Activated T-helper 2 cell treated with anti-CD3 and anti-CD28 coated beads, Interferon-gamma antibody, Interleukin-2, Interleukin-4, amounts not matched to agents 10 μg/mL and 5 μg/mL and 100 μg/mL, durations not matched to agents 14 hours and 24 hours and 36 hours (primary cell): Measurements from ENCODE around the gene KLHL5. TPM values are rescaled to one million over a fixed set of nuclear protein-coding genes. Genes with fewer than 3 reads are reported as not detected.

ENCODE experiments used
- total RNA-seq: library from RNA; stranded (reverse); gene quantifications from 2 replicates; pipeline ENCODE4 v1.2.3, GENCODE V29; 2022

Gene KLHL5
- total RNA-seq, 1 donor from 2014 or later, result 30.1 TPM

Other genes with a start within 250 kb of the KLHL5 start
- gene TLR6, start 205.4 kb upstream of the KLHL5 start, total RNA-seq, result 0.37 and 0.48 TPM in 2 replicates
- gene FAM114A1, start 194.4 kb upstream of the KLHL5 start, total RNA-seq, result 0.14 and 0.67 TPM in 2 replicates
- gene TMEM156, start 29.8 kb upstream of the KLHL5 start, total RNA-seq, result 17.6 and 17.8 TPM in 2 replicates
- 8.9 and 10.5 TPM in 2 replicates for gene WDR19, start 120.3 kb downstream of the KLHL5 start, total RNA-seq